ENCODE data around the gene PCLO.

Gene PCLO

GRCh38 chr7:82953324-82954027 is 209.2 kb downstream of the PCLO start:
- TF ChIP-seq CTCF (IDR thresholded peaks at IDR 0.05): no peak

GRCh38 chr7:82950436-82950835 is 212.2 kb downstream of the PCLO start:
- TF ChIP-seq CTCF (IDR thresholded peaks at IDR 0.05): no peak

- TF ChIP-seq CTCF (IDR thresholded peaks at IDR 0.05): no peak
Observed at GRCh38 chr7:82945480-82945879, 217.2 kb downstream of the PCLO start.

GRCh38 chr7:82945056-82945455 is 217.6 kb downstream of the PCLO start:
- TF ChIP-seq CTCF (IDR thresholded peaks at IDR 0.05): no peak

GRCh38 chr7:82932516-82932915 is 230.2 kb downstream of the PCLO start:
- no peak for TF ChIP-seq CTCF (IDR thresholded peaks at IDR 0.05)

- TF ChIP-seq CTCF (IDR thresholded peaks at IDR 0.05): no peak
Observed at GRCh38 chr7:82926477-82926876, 236.2 kb downstream of the PCLO start.

GRCh38 chr7:82925331-82925730 is 237.4 kb downstream of the PCLO start:
- no peak for TF ChIP-seq CTCF (IDR thresholded peaks at IDR 0.05)

GRCh38 chr7:82906502-82906901 is 256.2 kb downstream of the PCLO start:
- no peak for TF ChIP-seq CTCF (IDR thresholded peaks at IDR 0.05)
